Measurements from ENCODE around the gene DUSP16.

DUSP16 gene

DNA sequence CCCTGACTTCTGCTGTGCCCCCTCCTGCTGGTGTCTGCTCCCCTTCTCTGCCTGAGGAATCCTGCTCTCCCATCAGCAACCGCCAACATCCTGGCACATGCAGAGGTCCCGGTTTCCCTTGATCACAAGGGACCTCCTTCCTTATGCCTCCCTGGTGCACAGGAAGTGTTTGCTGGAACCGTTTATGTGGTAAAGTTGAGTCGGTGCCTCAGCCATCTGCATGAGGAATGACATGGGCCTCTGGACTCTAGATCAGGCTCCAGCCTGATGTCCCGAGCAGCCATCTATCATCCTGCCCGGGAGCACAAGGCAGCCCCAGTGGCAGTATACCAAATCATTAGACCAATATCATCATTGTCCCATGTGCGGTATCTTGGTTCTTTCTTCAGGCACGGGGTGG, 115.4 kb downstream of the DUSP16 start:
- no peaks in the 10 kb centered on the region for H3K27me3 ChIP-seq (replicated peaks; ENCODE audit: control insufficient read depth, insufficient read depth, low read length)
- H3K9me3 ChIP-seq (ENCODE audit: control insufficient read depth, low read length): no peaks in the 10 kb centered on the region
- no peak for DNase-seq (ENCODE audit: low read depth)
- H3K9ac ChIP-seq (ENCODE audit: low read length): no peak overlapping the region
- H3K36me3 ChIP-seq (ENCODE audit: control insufficient read depth, insufficient read depth, low read length, severe bottlenecking): no peaks in the 10 kb centered on the region
- H3K4me1 ChIP-seq (ENCODE audit: control insufficient read depth, insufficient read depth, low read length): peaks cover 45% of the 10 kb centered on the region
- no peak overlapping the region for H3K4me3 ChIP-seq (ENCODE audit: low read length)

DNA sequence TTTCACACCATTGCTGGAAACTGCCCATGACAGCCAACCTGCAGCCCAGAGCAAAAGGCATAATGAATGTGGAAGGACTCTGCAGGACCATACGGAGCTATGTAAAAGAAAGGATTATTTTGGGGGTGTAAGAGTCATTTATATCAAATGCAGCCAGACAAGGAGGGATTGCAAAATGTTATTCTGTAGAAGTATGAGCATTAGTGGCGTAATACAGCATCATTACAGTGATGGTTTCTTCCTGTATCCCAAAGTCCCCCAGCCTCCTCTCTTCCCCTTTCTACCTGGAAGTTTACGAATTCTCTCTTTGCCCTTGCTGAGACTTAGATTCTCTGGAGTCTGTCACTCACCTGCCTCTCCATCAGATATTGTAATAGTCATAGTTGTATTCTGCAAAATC, 115.9 kb downstream of the DUSP16 start:
- no peak overlapping the region for H3K9ac ChIP-seq (ENCODE audit: low read length)
- no peak overlapping the region for H3K4me3 ChIP-seq (ENCODE audit: low read length)
- H3K36me3 ChIP-seq (ENCODE audit: control insufficient read depth, insufficient read depth, low read length, severe bottlenecking): no peaks in the 10 kb centered on the region
- peaks cover 46% of the 10 kb centered on the region for H3K4me1 ChIP-seq (ENCODE audit: control insufficient read depth, insufficient read depth, low read length)
- no peaks in the 10 kb centered on the region for H3K9me3 ChIP-seq (ENCODE audit: control insufficient read depth, low read length)
- H3K27me3 ChIP-seq (replicated peaks; ENCODE audit: control insufficient read depth, insufficient read depth, low read length): no peaks in the 10 kb centered on the region
- DNase-seq (ENCODE audit: low read depth): no peak

DNA sequence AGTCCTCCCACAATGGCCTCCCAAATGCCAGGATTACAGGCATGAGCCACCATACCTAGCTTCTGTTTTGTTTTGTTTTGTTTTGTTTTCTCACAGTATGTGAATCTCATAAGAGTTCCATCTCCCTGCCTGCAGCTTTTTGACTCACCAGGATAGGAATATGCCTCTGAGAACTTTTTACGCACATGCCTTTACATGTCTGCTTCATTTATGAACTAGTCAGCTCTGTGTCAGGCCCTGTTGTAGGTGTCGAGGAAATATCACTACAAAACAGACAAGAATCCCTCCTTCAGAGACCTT, 116.8 kb downstream of the DUSP16 start:
- no peak overlapping the region for H3K9ac ChIP-seq (ENCODE audit: low read length)
- no peaks in the 10 kb centered on the region for H3K27me3 ChIP-seq (replicated peaks; ENCODE audit: control insufficient read depth, insufficient read depth, low read length)
- no peak for DNase-seq (ENCODE audit: low read depth)
- no peak overlapping the region for H3K4me3 ChIP-seq (ENCODE audit: low read length)
- H3K36me3 ChIP-seq (ENCODE audit: control insufficient read depth, insufficient read depth, low read length, severe bottlenecking): no peaks in the 10 kb centered on the region
- H3K4me1 ChIP-seq (ENCODE audit: control insufficient read depth, insufficient read depth, low read length): peaks cover 45% of the 10 kb centered on the region
- H3K9me3 ChIP-seq (ENCODE audit: control insufficient read depth, low read length): no peaks in the 10 kb centered on the region

DNA sequence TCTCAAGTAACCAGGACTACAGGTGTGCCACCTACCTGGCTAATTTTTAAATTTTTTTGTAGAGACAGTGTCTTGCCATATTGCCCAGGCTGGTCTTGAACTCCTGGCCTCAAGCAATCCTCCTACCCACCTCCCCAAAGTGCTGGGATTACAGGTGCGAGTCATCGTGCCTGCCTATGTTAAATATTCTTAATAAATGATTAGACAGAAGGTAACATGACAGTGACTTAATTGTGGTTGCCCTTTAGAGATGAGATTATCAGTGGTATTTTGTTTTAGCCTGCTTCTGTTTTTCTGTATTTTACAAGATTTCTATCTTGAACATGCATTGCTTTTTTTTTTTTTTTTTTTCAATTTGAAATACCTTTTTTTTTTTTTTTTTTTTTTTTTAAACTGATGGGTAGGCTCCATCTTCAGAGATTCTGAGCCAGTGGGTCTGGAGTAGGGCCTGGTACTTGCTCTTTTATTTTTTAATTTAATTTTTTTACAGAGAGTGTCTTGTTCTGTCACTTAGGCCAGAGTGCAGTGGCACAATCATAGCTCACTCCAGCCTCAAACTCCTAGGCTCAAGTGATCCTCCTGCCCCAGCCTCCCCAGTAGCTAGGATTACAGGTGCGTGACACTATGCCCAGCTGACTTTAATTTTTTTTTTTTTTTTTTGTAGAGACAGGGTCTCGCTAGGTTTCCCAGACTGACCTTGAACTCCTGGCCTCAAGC, 117.3 kb downstream of the DUSP16 start:
- no peak overlapping the region for H3K4me3 ChIP-seq (ENCODE audit: low read length)
- H3K4me1 ChIP-seq (ENCODE audit: control insufficient read depth, insufficient read depth, low read length): peaks cover 40% of the 10 kb centered on the region
- no peaks in the 10 kb centered on the region for H3K36me3 ChIP-seq (ENCODE audit: control insufficient read depth, insufficient read depth, low read length, severe bottlenecking)
- no peak overlapping the region for H3K9ac ChIP-seq (ENCODE audit: low read length)
- no peaks in the 10 kb centered on the region for H3K9me3 ChIP-seq (ENCODE audit: control insufficient read depth, low read length)
- no peaks in the 10 kb centered on the region for H3K27me3 ChIP-seq (replicated peaks; ENCODE audit: control insufficient read depth, insufficient read depth, low read length)
- DNase-seq (ENCODE audit: low read depth): no peak

DNA sequence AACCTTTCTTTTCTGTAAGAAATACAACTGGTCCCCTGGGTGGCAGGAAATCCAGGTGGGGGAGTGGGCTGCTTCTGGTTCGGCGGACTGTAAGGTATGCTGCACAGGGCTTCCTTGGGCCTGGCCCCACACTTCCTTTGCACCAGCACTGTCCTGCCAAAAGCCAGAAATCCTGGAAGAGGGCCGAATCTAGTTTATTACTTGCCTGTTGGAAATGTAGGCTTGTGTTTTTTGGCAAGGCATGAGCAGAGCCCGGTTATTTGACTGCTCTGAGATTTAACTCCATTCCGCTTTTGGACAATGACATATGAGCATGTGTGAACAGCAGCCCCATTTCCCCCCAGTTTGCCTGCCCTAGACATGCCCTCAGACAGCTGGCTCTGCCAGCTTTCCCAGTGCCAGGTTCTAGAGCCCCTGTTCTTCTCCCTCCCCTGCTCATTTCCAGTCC, 119.2 kb downstream of the DUSP16 start:
- DNase-seq (ENCODE audit: low read depth): no peak
- no peaks in the 10 kb centered on the region for H3K27me3 ChIP-seq (replicated peaks; ENCODE audit: control insufficient read depth, insufficient read depth, low read length)

DNA sequence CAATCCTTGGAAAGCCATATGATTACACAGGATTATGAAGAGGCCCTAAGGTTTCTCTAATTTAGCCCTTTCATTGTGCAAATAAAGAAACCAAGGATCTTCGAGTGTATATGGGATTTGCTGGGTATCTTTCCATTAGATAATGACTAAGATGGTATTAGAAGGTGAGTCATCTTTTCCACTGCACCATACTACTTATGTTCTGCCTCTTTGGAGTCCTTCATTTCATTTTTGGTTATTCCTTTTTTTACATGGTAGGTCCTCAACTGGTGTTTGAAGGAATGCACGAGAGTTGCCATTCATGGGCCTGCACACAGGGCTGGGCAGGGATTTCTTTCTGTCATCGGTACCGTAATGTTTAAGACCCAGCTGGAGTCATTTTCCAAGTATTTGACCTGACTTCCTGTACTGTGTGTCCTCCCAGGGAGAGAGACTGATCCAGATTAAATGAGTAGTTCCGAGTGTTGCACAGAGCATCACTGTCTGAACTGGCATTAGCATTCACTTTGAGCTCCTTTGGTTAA, 120.1 kb downstream of the DUSP16 start:
- H3K9ac ChIP-seq (ENCODE audit: low read length): no peak overlapping the region
- no peaks in the 10 kb centered on the region for H3K36me3 ChIP-seq (ENCODE audit: control insufficient read depth, insufficient read depth, low read length, severe bottlenecking)
- peaks cover 29% of the 10 kb centered on the region for H3K4me1 ChIP-seq (ENCODE audit: control insufficient read depth, insufficient read depth, low read length)
- no peaks in the 10 kb centered on the region for H3K27me3 ChIP-seq (replicated peaks; ENCODE audit: control insufficient read depth, insufficient read depth, low read length)
- no peaks in the 10 kb centered on the region for H3K9me3 ChIP-seq (ENCODE audit: control insufficient read depth, low read length)
- no peak overlapping the region for H3K4me3 ChIP-seq (ENCODE audit: low read length)
- DNase-seq (ENCODE audit: low read depth): peak; percentile 39

More for the DNA sequence above, 119.2 kb downstream of the DUSP16 start:
- Histone ChIP-seq H3K4me3 (ENCODE audit: low read length) (peak overlapping the region; percentile 3), H3K4me1 (ENCODE audit: control insufficient read depth, insufficient read depth, low read length) (peaks cover 29% of the 10 kb centered on the region), H3K36me3 (ENCODE audit: control insufficient read depth, insufficient read depth, low read length, severe bottlenecking) (no peaks in the 10 kb centered on the region), H3K9ac (ENCODE audit: low read length) (no peak overlapping the region), H3K9me3 (ENCODE audit: control insufficient read depth, low read length) (no peaks in the 10 kb centered on the region)

DNA sequence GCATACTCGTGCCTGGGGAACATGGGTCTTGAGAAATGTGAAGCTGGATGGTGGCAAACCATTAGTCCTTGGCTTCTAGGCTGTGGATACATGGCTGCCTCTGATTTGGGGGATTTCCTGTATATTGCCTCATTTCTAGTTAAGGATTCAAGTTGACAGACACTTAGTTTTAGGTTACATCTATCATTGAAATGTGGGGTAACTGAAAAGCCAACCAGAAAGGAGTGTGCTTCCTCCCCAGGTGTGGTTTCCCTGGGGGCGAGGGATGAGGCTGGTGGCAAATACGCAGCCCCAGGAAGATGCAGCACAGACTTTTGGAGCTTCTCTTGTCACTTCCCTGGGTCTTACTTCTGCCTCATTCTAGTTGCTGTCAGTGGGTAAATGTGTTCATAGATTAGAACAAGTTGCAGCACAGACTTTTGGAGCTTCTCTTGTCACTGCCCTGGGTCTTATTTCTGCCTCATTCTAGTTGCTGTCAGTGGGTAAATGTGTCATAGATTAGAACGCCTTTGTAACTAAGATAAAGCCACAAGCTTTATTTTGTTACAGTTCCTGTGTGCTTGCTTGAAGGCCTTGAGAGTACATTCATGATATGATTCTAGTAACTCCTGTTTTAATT, 120.7 kb downstream of the DUSP16 start:
- H3K4me3 ChIP-seq (ENCODE audit: low read length): no peak overlapping the region
- H3K4me1 ChIP-seq (ENCODE audit: control insufficient read depth, insufficient read depth, low read length): peaks cover 22% of the 10 kb centered on the region
- H3K9ac ChIP-seq (ENCODE audit: low read length): no peak overlapping the region
- no peaks in the 10 kb centered on the region for H3K27me3 ChIP-seq (replicated peaks; ENCODE audit: control insufficient read depth, insufficient read depth, low read length)
- no peak for DNase-seq (ENCODE audit: low read depth)
- no peaks in the 10 kb centered on the region for H3K9me3 ChIP-seq (ENCODE audit: control insufficient read depth, low read length)
- H3K36me3 ChIP-seq (ENCODE audit: control insufficient read depth, insufficient read depth, low read length, severe bottlenecking): no peaks in the 10 kb centered on the region

DNA sequence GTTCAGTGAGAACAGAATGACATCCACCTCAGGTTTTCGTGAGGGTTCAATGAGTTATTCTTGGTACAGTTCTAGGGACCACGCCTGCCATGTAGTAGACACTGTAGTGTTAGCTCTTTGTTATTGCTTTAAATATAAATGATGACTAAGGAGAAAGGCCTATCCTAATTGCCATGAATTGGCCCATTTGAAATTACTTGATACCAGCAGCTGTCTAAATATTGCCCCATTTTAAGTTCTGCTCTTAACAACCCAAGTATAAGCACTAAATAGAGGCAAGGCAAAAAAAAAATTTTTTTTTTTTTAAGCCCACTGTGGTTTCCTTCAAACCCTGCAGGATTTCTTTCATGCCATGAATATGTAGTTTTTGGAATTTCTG, 121.2 kb downstream of the DUSP16 start:
- DNase-seq (ENCODE audit: low read depth): no peak
- Histone ChIP-seq H3K9ac (ENCODE audit: low read length) (no peak overlapping the region), H3K4me1 (ENCODE audit: control insufficient read depth, insufficient read depth, low read length) (peaks cover 22% of the 10 kb centered on the region), H3K36me3 (ENCODE audit: control insufficient read depth, insufficient read depth, low read length, severe bottlenecking) (no peaks in the 10 kb centered on the region), H3K9me3 (ENCODE audit: control insufficient read depth, low read length) (no peaks in the 10 kb centered on the region), H3K27me3 (replicated peaks; ENCODE audit: control insufficient read depth, insufficient read depth, low read length) (no peaks in the 10 kb centered on the region), H3K4me3 (ENCODE audit: low read length) (no peak overlapping the region)

DNA sequence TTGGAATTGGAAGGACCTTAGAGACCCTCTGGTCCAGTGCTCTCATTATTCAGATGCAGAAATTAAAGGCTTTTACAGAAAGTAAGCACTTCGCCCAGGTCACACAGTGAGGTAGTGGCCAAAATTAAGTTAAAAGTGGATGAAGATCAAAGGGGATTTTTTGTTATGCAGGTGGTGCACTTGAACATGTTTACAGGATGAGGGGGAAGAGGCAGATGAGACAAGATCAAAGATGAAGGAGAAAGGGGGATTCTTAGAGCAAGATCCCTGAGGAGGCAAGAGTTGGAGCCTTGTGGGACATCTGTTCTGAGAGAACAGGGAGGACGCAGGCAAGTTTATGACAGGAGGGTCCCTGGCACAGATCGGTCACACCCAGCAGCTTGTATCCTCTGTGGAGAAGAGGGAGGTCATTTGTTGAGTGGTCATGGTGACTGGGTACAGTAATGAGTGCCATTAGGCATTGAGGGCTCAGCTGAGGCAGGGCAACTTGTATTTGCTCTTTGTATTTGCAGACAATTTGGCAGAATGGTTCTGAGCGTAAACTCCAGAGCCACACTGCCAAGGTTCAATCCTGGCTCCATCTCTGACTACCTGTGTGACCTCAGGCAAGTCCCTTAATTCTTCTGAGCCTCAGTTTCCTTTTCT, 121.8 kb downstream of the DUSP16 start:
- DNase-seq (ENCODE audit: low read depth): no peak

DNA sequence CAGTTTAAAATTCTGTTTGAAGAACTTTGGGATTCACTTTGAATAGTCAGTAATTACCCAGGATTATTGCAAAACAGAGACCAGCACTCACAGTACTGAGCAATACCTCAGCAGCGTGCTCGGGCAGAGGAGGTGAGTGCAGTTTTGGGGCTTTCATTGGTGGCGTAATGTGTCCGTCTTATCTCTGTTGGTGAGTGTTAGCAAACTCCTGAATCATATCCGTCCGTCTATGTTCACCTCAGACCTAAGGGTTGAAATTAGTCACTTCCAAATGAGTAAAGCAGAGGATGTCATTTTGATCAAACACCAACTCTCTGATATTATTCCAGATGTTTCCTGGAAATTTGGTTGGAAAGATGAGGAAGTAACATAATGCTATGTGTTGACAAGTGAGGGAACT, 123.0 kb downstream of the DUSP16 start:
- Histone ChIP-seq H3K36me3 (ENCODE audit: control insufficient read depth, insufficient read depth, low read length, severe bottlenecking) (peaks cover 5% of the 10 kb centered on the region), H3K4me1 (ENCODE audit: control insufficient read depth, insufficient read depth, low read length) (peaks cover 22% of the 10 kb centered on the region), H3K4me3 (ENCODE audit: low read length) (no peak overlapping the region), H3K9me3 (ENCODE audit: control insufficient read depth, low read length) (no peaks in the 10 kb centered on the region), H3K27me3 (replicated peaks; ENCODE audit: control insufficient read depth, insufficient read depth, low read length) (no peaks in the 10 kb centered on the region), H3K9ac (ENCODE audit: low read length) (no peak overlapping the region)
- no peak for DNase-seq (ENCODE audit: low read depth)

More for the DNA sequence above, 121.8 kb downstream of the DUSP16 start:
- H3K9me3 ChIP-seq (ENCODE audit: control insufficient read depth, low read length): no peaks in the 10 kb centered on the region
- no peak overlapping the region for H3K4me3 ChIP-seq (ENCODE audit: low read length)
- peaks cover 22% of the 10 kb centered on the region for H3K4me1 ChIP-seq (ENCODE audit: control insufficient read depth, insufficient read depth, low read length)
- H3K36me3 ChIP-seq (ENCODE audit: control insufficient read depth, insufficient read depth, low read length, severe bottlenecking): no peaks in the 10 kb centered on the region
- no peaks in the 10 kb centered on the region for H3K27me3 ChIP-seq (replicated peaks; ENCODE audit: control insufficient read depth, insufficient read depth, low read length)
- H3K9ac ChIP-seq (ENCODE audit: low read length): no peak overlapping the region

DNA sequence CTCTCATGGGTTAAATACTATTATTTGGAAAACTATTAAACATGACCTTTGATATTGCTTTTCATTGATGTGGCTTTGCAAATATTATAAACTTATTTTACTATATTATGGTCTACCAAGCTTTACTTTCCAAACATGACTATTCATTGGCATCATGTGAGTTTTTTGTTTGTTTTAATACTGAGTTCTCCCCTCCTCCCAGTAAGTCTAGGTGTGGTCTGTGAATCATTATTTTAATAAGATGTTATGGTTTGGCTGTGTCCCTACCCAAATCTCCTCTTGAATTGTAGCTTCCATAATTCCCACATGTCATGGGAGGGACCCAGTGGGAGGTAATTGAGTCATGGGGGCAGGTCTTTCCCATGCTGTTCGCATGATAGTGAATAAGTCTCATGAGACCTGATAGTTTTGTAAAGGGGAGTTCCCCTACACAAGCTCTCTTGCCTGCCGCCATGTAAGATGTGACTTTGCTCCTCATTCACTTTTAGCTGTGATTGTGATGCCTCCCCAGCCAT, 125.8 kb downstream of the DUSP16 start:
- H3K4me3 ChIP-seq (ENCODE audit: low read length): no peak overlapping the region
- H3K27me3 ChIP-seq (replicated peaks; ENCODE audit: control insufficient read depth, insufficient read depth, low read length): no peaks in the 10 kb centered on the region
- H3K36me3 ChIP-seq (ENCODE audit: control insufficient read depth, insufficient read depth, low read length, severe bottlenecking): peaks cover 5% of the 10 kb centered on the region
- DNase-seq (ENCODE audit: low read depth): no peak
- no peaks in the 10 kb centered on the region for H3K9me3 ChIP-seq (ENCODE audit: control insufficient read depth, low read length)
- no peak overlapping the region for H3K9ac ChIP-seq (ENCODE audit: low read length)
- H3K4me1 ChIP-seq (ENCODE audit: control insufficient read depth, insufficient read depth, low read length): peaks cover 14% of the 10 kb centered on the region

All from adipocyte (in vitro differentiated cells).